MCF 10A (cell line): ENCODE data around the gene TNIK. TPM values are rescaled to one million over a fixed set of nuclear protein-coding genes. Genes with fewer than 3 reads are reported as not detected.
A peak's percentile ranks its signal among the peaks of the same experiment; 100 is the strongest.

Experiments used
- BruUV-seq: library from RNA; stranded (reverse); fragments of 400-500 nt; replicated peaks from 2 replicates; lab custom pipeline; 2021; lab: Mats Ljungman, UMichigan
- CTCF ChIA-PET: fragments of 300-600 bp; sonication (Branson Sonifier 250); formaldehyde crosslinking; extraction: SDS; loops from one replicate; lab custom pipeline; 2021; ENCODE audit warnings: antibody characterized with exemption, inconsistent platforms; lab: Yijun Ruan, JAX
- POLR2A ChIA-PET: fragments of 300-600, 350-650 bp; sonication (Branson Sonifier 250); formaldehyde crosslinking; extraction: SDS; loops from one replicate; lab custom pipeline; 2020; ENCODE audit warnings: antibody characterized with exemption, inconsistent platforms; lab: Yijun Ruan, JAX
- DNase-seq: peaks from one replicate; pipeline ENCODE4 v3.0.0-alpha.2; 2018; ENCODE audit not compliant: unreplicated experiment
- H3K27ac Mint-ChIP-seq: one replicate; pipeline ENCODE4 v1.8.0; 2022; ENCODE audit warnings: mild to moderate bottlenecking, low read depth, mixed read lengths; ENCODE audit not compliant: unreplicated experiment
- H3K27me3 Mint-ChIP-seq: one replicate; pipeline ENCODE4 v1.8.0; 2022; ENCODE audit warnings: mixed read lengths; ENCODE audit not compliant: insufficient read depth, unreplicated experiment
- H3K36me3 Mint-ChIP-seq: one replicate; pipeline ENCODE4 v1.8.0; 2022; ENCODE audit warnings: mild to moderate bottlenecking, moderate library complexity, mixed read lengths; ENCODE audit not compliant: insufficient read depth, unreplicated experiment
- H3K4me1 Mint-ChIP-seq: one replicate; pipeline ENCODE4 v1.8.0; 2022; ENCODE audit warnings: mixed read lengths; ENCODE audit not compliant: insufficient read depth, unreplicated experiment
- H3K4me3 Mint-ChIP-seq: one replicate; pipeline ENCODE4 v1.8.0; 2022; ENCODE audit warnings: mild to moderate bottlenecking, moderate library complexity, mixed read lengths; ENCODE audit not compliant: unreplicated experiment
- H3K9me3 Mint-ChIP-seq: one replicate; pipeline ENCODE4 v1.8.0; 2022; ENCODE audit warnings: mixed read lengths; ENCODE audit not compliant: unreplicated experiment
- intact Hi-C: fragments of 100-400 bp; cut with micrococcal nuclease; formaldehyde crosslinking; loops from 2 replicates; pipeline ENCODE4 v1.14.1; 2022
- total RNA-seq: library from RNA; stranded (reverse); gene quantifications from 2 replicates; pipeline ENCODE4 v1.2.3, GENCODE V29; 2022
- TF ChIP-seq, protein P1 (sequence below): fragments of 200-600 bp; IDR thresholded peaks from one replicate; pipeline ENCODE4 v1.8.0; 2022; ENCODE audit warnings: antibody characterized with exemption, mild to moderate bottlenecking; ENCODE audit not compliant: unreplicated experiment

TNIK gene
- total RNA-seq, 1 experiment from 2014 or later, result 3.4 TPM

DNA sequence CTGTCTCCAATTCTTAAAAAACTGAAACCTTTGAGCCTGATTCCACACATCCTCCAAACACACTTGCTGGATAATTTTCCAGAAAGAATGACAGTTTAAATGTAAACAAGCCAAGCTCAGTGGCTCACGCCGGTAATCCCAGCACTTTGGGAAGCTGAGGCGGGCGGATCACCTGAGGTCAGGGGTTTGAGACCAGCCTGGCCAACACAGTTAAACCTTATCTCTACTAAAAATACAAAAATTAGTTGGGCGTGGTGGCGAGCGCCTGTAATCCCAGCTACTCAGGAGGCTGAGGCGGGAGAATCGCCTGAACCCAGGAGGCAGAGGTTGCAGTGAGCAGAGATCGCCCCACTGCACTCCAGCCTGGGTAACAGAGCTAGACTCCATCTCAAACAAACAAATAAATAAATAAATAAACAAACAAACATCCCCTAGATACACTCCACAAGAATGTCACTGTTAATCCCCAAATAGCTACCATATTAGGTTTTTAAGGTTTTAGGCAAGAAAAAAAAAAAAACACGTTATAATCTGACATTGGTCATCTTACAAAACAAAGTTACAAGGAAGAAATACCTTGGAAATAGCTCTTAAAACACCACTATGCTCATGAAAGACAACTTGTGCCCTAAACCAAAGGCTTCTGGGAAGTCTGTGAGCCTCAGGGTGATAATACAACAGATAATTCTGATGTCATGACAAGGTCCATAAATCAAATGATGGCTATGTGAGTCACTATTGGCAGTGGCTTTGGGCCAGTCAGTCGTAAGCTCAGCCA, 13.2 kb downstream of the TNIK start:
- POLR2A ChIA-PET, result interaction anchor here (0.6 to 2.0 kb wide), 15 partner anchors 10 to 1097 kb away, joined by 3 to 13 read pairs (median 3); partner anchors contain the start of gene TNIK
- Mint-ChIP-seq H3K4me3 (no peak overlapping the region), H3K9me3 (no peaks in the 10 kb centered on the region), H3K27ac (no peak overlapping the region), H3K27me3 (no peaks in the 10 kb centered on the region), H3K36me3 (no peaks in the 10 kb centered on the region), H3K4me1 (peaks cover 6% of the 10 kb centered on the region)
- intact Hi-C loops, result no loop called here
- no TSS peak for BruUV-seq
- peak; percentile 63 for DNase-seq
- CTCF ChIA-PET, result interaction anchor here (0.6 to 1.1 kb wide), 3 partner anchors 10 to 413 kb away, joined by 3 to 6 read pairs (median 3); no protein-coding TSS in a partner anchor
- TF ChIP-seq, protein P1, sequence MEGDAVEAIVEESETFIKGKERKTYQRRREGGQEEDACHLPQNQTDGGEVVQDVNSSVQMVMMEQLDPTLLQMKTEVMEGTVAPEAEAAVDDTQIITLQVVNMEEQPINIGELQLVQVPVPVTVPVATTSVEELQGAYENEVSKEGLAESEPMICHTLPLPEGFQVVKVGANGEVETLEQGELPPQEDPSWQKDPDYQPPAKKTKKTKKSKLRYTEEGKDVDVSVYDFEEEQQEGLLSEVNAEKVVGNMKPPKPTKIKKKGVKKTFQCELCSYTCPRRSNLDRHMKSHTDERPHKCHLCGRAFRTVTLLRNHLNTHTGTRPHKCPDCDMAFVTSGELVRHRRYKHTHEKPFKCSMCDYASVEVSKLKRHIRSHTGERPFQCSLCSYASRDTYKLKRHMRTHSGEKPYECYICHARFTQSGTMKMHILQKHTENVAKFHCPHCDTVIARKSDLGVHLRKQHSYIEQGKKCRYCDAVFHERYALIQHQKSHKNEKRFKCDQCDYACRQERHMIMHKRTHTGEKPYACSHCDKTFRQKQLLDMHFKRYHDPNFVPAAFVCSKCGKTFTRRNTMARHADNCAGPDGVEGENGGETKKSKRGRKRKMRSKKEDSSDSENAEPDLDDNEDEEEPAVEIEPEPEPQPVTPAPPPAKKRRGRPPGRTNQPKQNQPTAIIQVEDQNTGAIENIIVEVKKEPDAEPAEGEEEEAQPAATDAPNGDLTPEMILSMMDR, result no peak

DNA sequence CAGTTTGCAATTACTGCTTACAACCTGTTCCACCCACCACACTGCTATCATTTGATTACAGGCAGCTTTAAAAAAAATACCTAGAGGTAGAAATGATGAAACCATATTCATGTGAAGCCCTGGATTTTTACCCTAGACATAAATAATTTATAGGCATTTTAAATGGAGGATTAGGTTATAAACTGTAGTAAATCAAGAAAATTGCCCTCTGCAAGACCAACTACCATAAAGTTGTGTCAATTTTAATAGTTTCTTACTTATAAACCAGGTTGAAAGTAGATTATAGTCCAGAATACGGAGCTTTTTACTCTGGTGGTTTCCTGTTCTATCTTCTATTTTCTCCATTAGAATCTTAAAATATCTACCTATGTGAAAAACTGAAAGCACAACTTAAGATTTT, 13.9 kb downstream of the TNIK start:
- Mint-ChIP-seq H3K9me3 (no peaks in the 10 kb centered on the region), H3K27ac (no peak overlapping the region), H3K36me3 (no peaks in the 10 kb centered on the region), H3K4me3 (no peak overlapping the region), H3K27me3 (no peaks in the 10 kb centered on the region), H3K4me1 (peaks cover 6% of the 10 kb centered on the region)
- no TSS peak for BruUV-seq
- TF ChIP-seq, protein P1, result no peak
- CTCF ChIA-PET, result interaction anchor here (0.6 to 1.1 kb wide), 5 partner anchors 9 to 412 kb away, joined by 3 to 6 read pairs (median 4); no protein-coding TSS in a partner anchor
- DNase-seq, result no peak
- intact Hi-C loops, result no loop called here
- POLR2A ChIA-PET, result interaction anchor here (0.6 to 2.0 kb wide), 4 partner anchors 14 to 69 kb away, joined by 3 to 13 read pairs (median 3); partner anchors contain the start of gene TNIK

DNA sequence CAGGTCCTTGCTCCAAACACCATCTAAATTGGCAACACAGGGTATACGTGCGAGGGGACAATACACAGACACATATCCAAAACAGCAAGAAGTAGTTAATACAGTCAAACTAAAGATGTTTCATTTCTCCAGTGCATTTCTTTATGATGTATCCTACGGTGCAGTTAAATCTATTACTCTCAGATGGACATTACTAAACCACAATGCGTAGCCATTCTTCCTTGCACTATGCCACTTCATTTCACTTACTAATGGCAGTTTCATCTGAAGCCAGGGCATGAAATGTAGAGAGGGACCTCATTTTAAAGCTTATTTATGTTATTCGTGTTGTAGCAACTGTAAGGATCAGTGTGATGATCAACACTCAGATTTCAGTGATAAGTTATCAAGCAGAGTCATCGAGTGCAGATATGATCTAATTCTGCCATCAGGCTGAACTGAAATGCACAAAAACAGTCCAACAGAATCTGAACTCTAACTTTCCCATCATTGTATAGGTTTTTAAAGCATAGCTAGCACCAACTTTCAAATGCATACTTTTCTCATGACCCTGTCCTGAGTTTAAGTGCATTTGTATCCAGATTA, 14.5 kb downstream of the TNIK start:
- Mint-ChIP-seq H3K27me3 (no peaks in the 10 kb centered on the region), H3K36me3 (no peaks in the 10 kb centered on the region), H3K4me1 (peaks cover 6% of the 10 kb centered on the region), H3K27ac (no peak overlapping the region), H3K4me3 (no peak overlapping the region), H3K9me3 (no peaks in the 10 kb centered on the region)
- intact Hi-C loops, result no loop called here
- ChIA-PET CTCF (interaction anchor here (0.6 to 1.0 kb wide), 3 partner anchors 9 to 122 kb away, joined by 3 to 5 read pairs (median 4); no protein-coding TSS in a partner anchor), POLR2A (interaction anchor here (2.0 kb wide), 1 partner anchor 15 kb away, joined by 13 read pairs; the partner anchor contains the start of gene TNIK)
- no TSS peak for BruUV-seq
- TF ChIP-seq, protein P1, result no peak
- no peak for DNase-seq
